Stimulated activated CD8-positive, alpha-beta memory T cell treated with anti-CD3 and anti-CD28 coated beads, Interleukin-7, amount 100 ng/mL, for 48 hours (primary cell): ENCODE data around the gene IL4R.

ENCODE experiments used
- DNase-seq, 2 donors: peaks; one replicate each; pipeline ENCODE4 v3.0.0-alpha.2; 2020; ENCODE audit warnings: low read depth in 1 of 2; ENCODE audit errors: extremely low read depth in 1 of 2

The IL4R gene

GRCh38 chr16:27314161-27314723 lies 468 bp downstream of the IL4R start:
- DNase-seq, result peak; percentile 47 to 90

DNA sequence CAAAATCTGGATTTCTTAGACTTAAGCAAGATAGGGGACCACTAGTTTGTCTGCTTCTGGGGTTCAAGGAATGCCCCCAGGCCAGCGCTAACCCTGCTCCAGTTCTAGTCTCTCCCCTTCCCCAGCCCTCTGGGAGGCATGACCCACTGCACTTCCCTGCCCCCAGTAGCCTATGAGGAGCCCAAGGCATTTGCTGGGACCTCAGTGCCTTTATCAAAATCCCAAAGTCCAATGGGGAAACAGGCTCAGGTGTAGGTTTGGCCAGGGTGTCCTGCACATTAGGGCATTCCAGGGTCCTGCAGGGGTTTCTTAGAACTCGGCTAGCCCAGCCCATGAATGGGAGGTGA lies 1.2 kb downstream of the IL4R start:
- no peak for DNase-seq

DNA sequence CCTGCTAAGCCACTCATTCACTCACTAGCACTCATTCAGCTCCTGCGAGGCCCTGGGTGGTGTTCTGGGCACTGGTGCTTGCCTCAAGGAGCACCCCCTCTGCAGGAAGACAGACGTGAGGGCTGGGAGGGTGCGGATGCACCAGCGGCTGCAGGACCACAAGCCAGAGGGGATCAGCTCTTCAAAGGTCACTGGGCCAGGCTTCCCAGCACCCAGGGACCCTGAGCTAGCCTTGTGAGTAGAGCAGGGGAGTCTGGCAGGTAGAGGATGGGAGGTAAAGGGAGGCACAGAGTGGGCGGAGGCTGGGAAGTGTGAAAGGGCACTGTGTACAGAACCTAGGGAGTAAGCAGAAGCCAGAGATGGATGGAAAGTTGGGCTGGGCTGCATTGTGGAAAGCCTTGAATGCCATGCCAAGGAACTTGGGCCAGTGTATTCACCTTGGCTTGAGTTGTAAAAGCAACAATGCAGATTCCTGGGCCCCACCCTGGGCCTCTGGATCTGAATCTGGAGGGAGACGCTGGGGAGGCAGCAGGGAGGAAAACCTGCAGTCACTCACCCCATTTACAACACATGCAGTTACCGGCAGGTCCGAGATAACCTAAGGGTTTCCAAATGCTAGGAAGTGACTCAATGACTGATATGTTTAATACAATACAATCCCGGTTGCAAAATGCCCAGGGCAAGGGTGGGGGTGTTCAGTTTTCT lies 1.7 kb downstream of the IL4R start:
- peak in 1 of 2 donors; percentile 63 for DNase-seq

- DNase-seq, result no peak
These were observed 2.4 kb downstream of the IL4R start for GRCh38 chr16:27316038-27316680.

- DNase-seq, result no peak
These were observed 3.5 kb downstream of the IL4R start for GRCh38 chr16:27317320-27317719.

GRCh38 chr16:27317738-27318391 lies 4.1 kb downstream of the IL4R start:
- DNase-seq, result peak in 1 of 2 donors; percentile 43

- DNase-seq, result peak; percentile 35 to 67
These were observed 4.8 kb downstream of the IL4R start for GRCh38 chr16:27318392-27319256.

GRCh38 chr16:27319257-27319965 lies 5.6 kb downstream of the IL4R start:
- DNase-seq, result no peak

DNA sequence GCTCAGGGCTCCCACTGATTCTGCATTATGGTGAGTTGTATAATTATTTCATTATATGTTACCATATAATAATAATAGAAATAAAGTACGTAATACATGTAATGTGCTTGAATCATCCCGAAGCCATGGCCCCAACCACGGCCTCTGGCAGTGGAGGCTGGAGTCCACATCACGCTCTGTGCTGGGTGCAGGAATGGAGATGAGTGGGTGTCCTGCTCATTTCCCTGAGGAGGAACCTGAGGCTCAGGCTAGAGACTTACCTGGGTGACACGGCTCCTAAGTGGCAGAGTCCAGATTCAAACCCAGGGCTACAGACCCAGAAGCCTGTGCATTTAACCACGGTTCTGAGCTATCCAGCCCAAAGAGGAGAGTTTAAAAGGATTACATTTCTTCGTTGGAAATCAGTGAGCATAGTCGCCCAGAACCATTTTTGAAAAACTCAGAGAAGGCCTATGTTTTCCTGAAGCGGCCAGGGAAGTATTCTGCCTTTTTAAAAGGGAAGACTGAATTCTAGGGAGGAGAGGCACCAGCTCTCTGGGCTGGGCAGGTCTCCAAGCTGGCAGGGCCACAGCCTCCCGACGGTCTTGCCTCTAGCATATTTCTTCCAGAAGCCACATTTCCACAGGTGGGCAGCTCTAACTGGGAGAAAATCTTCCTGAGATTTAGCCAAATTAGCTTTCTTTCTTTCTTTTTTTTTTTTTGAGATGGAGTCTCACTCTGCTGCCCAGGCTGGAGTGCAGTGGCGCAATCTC lies 6.7 kb downstream of the IL4R start:
- no peak for DNase-seq

DNA sequence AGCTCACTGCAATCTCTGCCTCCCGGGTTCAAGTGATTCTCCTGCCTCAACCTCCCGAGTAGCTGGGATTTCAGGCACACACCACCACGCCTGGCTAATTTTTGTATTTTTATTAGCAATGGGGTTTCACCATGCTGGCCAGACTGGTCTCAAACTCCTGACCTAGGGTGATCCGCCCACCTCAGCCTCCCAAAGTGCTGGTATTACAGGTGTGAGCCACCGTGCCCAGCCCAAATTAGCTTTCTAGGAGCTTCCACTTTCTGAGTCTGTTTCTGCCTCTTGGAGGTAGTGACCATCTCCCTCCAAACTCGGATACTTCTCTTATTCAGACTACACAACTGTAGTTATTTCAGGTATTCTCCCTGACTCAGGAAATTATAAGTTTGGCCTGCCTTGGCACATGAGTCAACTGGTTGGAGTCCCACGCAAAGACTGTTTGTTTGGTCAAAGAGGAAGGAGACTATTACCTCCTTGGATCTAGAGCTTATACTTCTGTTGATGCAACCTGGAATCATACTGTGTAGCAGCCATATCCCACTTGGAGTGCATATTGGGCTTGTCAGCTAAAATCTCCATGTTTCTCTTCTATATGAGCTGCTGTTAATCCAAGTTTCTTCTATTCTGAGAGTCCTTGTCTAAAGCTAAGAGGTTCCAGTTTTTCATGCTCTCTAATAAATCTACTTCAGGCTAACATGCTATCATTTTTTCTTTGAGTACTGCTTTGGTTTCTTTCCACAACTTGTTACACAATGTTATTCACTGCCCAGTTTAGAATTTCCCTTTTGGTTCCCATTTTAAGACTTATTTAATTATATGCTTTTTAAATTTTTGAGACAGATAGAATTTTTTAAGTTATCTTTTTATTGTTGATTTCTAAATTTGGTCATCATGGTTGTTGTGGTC lies 7.5 kb downstream of the IL4R start:
- DNase-seq, result no peak

- DNase-seq, result no peak
These were observed 9.3 kb downstream of the IL4R start for GRCh38 chr16:27322858-27323780.

GRCh38 chr16:27323781-27324561 lies 10.2 kb downstream of the IL4R start:
- DNase-seq, result no peak

DNA sequence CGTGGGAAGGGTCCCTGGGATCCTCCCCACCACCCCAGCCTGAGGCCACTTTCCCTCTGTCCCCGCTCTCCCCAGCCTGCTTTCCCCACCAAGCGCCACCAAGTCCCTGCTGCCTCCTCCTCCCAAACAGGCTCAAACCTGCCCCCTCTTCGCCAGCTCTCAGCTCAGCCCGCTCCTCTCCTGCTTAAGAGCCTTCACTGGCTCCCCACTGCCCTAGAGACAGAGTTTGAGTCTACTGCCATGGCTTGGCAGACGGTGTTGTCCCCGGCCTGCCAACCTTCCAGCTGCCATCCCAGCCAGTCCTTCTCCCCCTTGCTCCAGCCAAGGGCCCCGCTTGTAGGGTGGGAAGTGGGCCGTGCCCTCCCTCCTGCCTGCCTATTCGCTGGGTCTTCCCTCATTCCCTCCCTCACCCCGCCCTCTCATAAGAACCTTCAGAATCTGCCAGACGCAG lies 11.1 kb downstream of the IL4R start:
- no peak for DNase-seq

DNA sequence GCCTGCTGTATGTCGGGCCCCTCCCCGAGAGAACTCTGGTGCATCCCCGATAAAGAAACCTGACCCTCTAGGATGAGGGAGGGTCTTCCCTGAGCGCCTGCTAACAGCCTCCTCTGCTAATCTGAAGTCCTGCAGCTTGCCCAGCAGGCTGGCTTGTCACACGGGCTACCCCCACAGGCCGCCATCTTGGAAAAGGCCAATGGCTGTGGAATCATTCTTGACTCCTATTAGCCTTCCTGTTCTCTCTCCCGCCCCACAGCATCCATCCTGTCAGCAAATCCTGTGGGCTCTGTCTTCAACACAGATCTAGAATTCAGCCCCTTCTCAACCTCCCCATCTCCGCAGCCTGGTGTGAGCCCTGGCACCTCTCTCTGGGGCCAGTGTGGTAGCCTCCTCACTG lies 12.0 kb downstream of the IL4R start:
- DNase-seq, result no peak

DNA sequence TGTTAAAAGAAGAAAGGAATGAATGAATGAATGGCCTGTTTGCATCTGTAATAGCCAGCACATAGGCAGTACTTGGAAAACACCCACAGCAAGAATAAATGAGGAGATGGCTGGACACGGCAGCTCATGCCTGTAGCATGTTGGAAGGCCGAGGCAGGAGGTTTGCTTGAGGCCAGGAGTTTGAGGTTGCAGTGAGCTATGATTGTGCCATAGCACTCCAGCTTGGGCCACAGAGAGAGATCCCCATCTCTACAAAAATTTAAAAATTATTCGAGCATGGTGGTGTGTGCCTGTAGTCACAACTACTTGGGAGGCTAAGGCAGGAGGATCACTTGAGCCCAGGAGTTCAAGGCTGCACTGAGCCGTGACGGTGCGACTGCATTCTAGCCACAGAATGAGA lies 12.5 kb downstream of the IL4R start:
- no peak for DNase-seq

DNA sequence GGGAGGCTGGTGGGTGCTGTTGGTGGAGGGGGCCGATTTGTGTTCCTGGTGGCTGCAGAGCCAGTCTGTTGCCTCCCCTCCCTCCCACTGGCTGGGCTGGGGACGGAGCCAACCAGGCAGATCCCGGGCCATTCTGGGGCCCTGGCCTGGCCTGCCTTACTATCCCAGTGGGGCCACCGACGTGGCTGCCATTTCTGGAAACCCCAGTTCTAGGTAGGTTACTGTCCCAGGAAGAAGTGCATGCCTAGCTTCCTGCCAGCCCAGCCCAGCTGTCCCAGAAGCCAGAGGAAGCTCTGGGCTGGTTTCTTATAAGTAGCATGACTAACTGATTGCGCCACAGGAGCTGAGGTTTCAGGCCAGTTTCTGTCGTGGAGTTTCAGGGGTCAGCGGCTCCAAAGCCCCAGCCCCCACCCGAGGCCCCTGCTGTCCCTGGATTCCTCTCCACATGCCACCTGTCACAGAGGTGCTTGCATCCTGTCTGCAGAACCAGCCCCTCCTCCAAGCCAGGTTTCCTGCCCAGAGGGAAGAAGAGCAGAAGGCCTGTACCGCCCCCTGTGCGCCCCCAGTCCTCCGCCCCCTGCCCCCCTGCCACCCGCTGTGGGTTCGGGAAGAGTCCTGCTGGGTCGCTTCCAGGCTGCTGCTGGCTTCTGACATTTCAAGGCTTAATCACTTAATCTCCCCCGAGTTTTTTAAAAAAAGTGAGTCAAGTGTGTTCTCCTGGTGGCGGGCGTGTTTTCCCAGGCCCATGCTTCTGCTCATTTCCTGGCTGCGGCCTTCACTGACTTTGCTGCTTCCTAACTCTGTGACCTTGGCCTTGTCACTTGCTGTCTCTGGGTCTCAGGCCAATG lies 13.2 kb downstream of the IL4R start:
- DNase-seq, result peak; percentile 30 to 59
